Right lobe of liver (tissue), 6 donors: Measurements from ENCODE around the gene NKD2. TPM values are rescaled to one million over a fixed set of nuclear protein-coding genes. Genes with fewer than 3 reads are reported as not detected.

ENCODE experiments used
- ATAC-seq, 4 donors: fragments of 200-7000 bp; cut with Tn5 transposase; one replicate each; pipeline ENCODE4 v1.9.1; 2020; ENCODE audit warnings: mild to moderate bottlenecking in 4 of 4, moderate library complexity in 4 of 4
- DNase-seq, 3 donors: peaks; one replicate each; pipeline ENCODE4 v3.0.0-alpha.2; 2020
- H3K27ac ChIP-seq, 3 donors: fragments of 200-600 bp; one replicate each; pipeline ENCODE4 v1.8.0; 2022
- H3K27me3 ChIP-seq, 2 donors: fragments of 200-600 bp; one replicate each; pipeline ENCODE4 v1.8.0; 2022
- H3K36me3 ChIP-seq, 4 donors: fragments of 200-600 bp; sonication (generic) in 1 of 4; one replicate each; pipeline versions ENCODE4 v1.5.1 to v1.8.0; 2017 to 2022; ENCODE audit warnings: control low read depth in 1 of 4
- H3K4me1 ChIP-seq, 4 donors: fragments of 200-600 bp; sonication (generic) in 1 of 4; one replicate each; pipeline versions ENCODE4 v1.5.1 to v1.8.0; 2017 to 2022; ENCODE audit warnings: control low read depth in 1 of 4
- H3K4me3 ChIP-seq, 3 donors: fragments of 200-600 bp; one replicate each; pipeline ENCODE4 v1.8.0; 2022
- H3K9me3 ChIP-seq, 4 donors: fragments of 200-600 bp; sonication (generic) in 1 of 4; one replicate each; pipeline versions ENCODE4 v1.5.1 to v1.8.0; 2017 to 2022; ENCODE audit warnings: control low read depth in 1 of 4
- CTCF ChIP-seq, 4 donors: fragments of 200-600 bp in 3 of 4; fragments of 450-650 bp in 1 of 4; IDR thresholded peaks; one replicate each; pipeline versions ENCODE4 v1.5.1 to v1.8.0; 2016 to 2022; ENCODE audit warnings: antibody characterized with exemption in 4 of 4, mild to moderate bottlenecking in 2 of 4
- POLR2A ChIP-seq: fragments of 450-650 bp; IDR thresholded peaks from one replicate; pipeline ENCODE4 v1.6.1; 2017; ENCODE audit warnings: antibody characterized with exemption, mild to moderate bottlenecking
- WGBS: methylation state at CpG from one replicate; pipeline ENCODE4 v1.1.6; 2018; ENCODE audit warnings: low coverage, low lambda C conversion rate; ENCODE audit not compliant: insufficient coverage; ENCODE audit errors: missing lambda C conversion rate; 5-methylcytosine and 5-hydroxymethylcytosine counted together
- intact Hi-C, 2 donors: fragments of 100-400 bp; cut with DNase I; formaldehyde crosslinking; loops; one replicate each; pipeline versions ENCODE4 v1.11.2 to v1.14.1; 2022
- total RNA-seq, 6 experiments: library from RNA; depleted of rRNA in 2 of 6; stranded (reverse); fragments of >200 nt in 2 of 6; fragmentation: NEBNext Ultra II Directional in 3 of 6; extraction: Animal tissue kit (Norgen Biotek cat#: 25700) in 3 of 6; gene quantifications; one replicate each; pipeline versions ENCODE4 v1.1.0 to v1.2.4, GENCODE V29; 2016 to 2023
- donor health status: DM: no; HTN: yes; CAD: no.
- donor health status: DM: no; HTN: no; CAD: no.
- donor health status: DM: no; HTN: no; CAD: no.
- donor health status: DM: no; HTN: yes; CAD: no.
- donor health status: DM: no; HTN: yes; CAD: no.

Gene NKD2
- total RNA-seq, 6 experiments from 2014 or later, result 0.93 to 2.9 (median 2.2) TPM

DNA sequence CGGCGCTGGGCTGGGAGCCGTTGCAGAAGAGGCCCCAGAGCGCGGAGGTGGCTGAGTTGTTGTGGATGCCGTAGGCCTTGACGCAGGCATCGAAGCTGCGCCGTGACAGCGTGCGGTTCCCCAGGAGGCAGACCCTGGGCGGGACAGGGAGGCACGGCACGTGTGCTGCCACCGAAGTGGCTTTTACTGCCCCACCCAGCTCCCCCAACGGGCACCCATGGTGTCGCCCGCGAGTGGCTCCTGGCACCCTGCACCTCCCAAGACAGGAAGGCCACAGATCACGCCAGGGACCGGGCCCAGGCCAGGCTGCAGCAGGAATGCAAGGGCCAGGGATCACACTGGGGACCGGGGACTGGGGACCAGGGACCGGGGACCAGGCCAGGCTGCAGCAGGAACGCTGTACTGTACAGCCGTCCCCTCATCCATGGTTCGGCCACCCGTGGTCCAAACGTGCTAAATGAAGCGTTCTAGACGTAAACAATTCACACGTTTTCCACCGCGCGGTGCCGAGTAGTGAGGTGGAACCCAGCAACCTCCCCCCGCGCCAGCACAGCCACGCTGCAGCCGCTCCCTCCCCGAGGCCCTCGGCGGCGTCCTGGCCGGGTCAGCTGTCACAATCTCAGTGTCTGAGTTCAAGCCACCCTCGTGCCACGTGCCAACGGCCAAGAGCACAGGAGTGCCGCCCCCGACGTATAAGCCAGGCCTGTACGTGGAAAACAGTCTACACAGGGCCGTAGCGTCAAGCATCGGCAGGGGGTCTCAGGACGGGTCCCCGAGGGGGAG, 75.4 kb downstream of the NKD2 start:
- Histone ChIP-seq H3K27me3 (no peaks in the 10 kb centered on the region), H3K9me3 (no peaks in the 10 kb centered on the region), H3K36me3 (peaks cover 0 to 82% (median 34%) of the 10 kb centered on the region in 4 donors), H3K4me3 (no peak overlapping the region), H3K27ac (no peak overlapping the region), H3K4me1 (peaks cover 0 to 1% (median 0%) of the 10 kb centered on the region in 4 donors)
- ATAC-seq (no peak), DNase-seq (no peak)
- 94% methylated on average over 6 of the region's 57 CpGs for WGBS
- no peak for TF ChIP-seq CTCF (IDR thresholded peaks at IDR 0.05)
- TF ChIP-seq POLR2A, result no peak
- intact Hi-C loops, result no loop called here

DNA sequence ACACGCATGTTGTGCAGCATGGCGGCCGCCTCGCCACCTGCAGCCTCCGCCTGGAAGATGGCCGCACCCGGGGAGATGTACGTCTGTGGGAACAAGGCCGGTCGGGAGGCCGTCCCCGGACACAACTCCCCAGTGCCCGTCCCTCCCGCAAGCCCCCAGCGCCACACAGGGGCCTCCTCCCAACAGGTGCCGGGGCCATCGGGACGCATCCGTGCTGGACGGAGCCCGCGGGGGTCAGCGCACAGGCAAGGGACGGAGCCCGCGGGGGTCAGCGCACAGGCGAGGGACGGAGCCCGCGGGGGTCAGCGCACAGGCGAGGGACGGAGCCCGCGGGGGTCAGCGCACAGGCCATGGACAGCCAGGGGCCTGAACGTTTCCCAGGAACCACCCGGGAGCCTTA, 76.8 kb downstream of the NKD2 start:
- Histone ChIP-seq H3K27me3 (no peaks in the 10 kb centered on the region), H3K9me3 (no peaks in the 10 kb centered on the region), H3K4me3 (no peak overlapping the region), H3K36me3 (peaks cover 0 to 73% (median 35%) of the 10 kb centered on the region in 4 donors), H3K4me1 (peaks cover 0 to 15% (median 4%) of the 10 kb centered on the region in 4 donors), H3K27ac (no peak overlapping the region)
- intact Hi-C loops, result no loop called here
- no peak for ATAC-seq
- WGBS, result 82% methylated on average over 5 of the region's 39 CpGs
- no peak for DNase-seq
- no peak for TF ChIP-seq CTCF (IDR thresholded peaks at IDR 0.05)
- TF ChIP-seq POLR2A, result no peak

- DNase-seq, result no peak
- no peaks in the 10 kb centered on the region for H3K27me3 ChIP-seq
- peaks cover 0 to 72% (median 33%) of the 10 kb centered on the region in 4 donors for H3K36me3 ChIP-seq
- no peak for ATAC-seq
- intact Hi-C loops, result no loop called here
- no peak overlapping the region for H3K27ac ChIP-seq
- H3K9me3 ChIP-seq, result no peaks in the 10 kb centered on the region
- TF ChIP-seq CTCF (IDR thresholded peaks at IDR 0.05) (no peak), POLR2A (no peak)
- no peak overlapping the region for H3K4me3 ChIP-seq
- WGBS, result no CpG with 5 or more reads among the region's 11 CpGs
- peaks cover 0 to 22% (median 8%) of the 10 kb centered on the region in 4 donors for H3K4me1 ChIP-seq
Measured at GRCh38 chr5:1086137-1086536, 77.5 kb downstream of the NKD2 start.

DNA sequence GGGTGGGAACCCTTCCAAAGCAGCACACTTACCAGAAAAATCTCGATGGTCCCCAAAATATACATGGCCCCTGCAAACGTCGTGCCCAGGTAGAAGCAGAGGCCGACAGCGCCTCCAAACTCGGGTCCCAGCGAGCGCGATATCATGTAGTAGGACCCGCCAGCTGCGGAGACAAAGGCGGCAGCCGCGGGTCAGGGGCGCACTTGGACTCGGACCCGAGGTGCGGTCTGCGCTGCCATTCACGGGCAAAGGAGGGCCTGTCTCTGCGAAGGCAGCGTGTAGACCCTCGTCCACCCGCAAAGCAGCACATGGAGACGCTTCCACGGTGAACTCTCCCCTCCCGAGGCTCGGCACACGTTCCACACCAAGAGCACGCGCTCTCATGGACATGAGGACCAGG, 78.3 kb downstream of the NKD2 start:
- 91% methylated on average over 16 of the region's 31 CpGs for WGBS
- intact Hi-C loops, result no loop called here
- H3K27ac ChIP-seq, result no peak overlapping the region
- TF ChIP-seq POLR2A (no peak), CTCF (IDR thresholded peaks at IDR 0.05) (no peak)
- H3K27me3 ChIP-seq, result no peaks in the 10 kb centered on the region
- H3K9me3 ChIP-seq, result no peaks in the 10 kb centered on the region
- DNase-seq (no peak), ATAC-seq (no peak)
- H3K4me1 ChIP-seq, result peaks cover 0 to 26% (median 11%) of the 10 kb centered on the region in 4 donors
- no peak overlapping the region for H3K4me3 ChIP-seq
- H3K36me3 ChIP-seq, result peaks cover 0 to 72% (median 33%) of the 10 kb centered on the region in 4 donors
